HK-2 (cell line): ENCODE data around the gene ZCCHC17.
"Not testable (repeated sequence)": the region's sequence is repeated elsewhere in the genome, so short reads cannot be mapped to it uniquely, and the experiment has no call there.

Source experiments
- DNase-seq: peaks from one replicate; pipeline ENCODE4 v3.0.0-alpha.2; 2018; ENCODE audit not compliant: unreplicated experiment

The ZCCHC17 gene, protein sequence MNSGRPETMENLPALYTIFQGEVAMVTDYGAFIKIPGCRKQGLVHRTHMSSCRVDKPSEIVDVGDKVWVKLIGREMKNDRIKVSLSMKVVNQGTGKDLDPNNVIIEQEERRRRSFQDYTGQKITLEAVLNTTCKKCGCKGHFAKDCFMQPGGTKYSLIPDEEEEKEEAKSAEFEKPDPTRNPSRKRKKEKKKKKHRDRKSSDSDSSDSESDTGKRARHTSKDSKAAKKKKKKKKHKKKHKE

DNA sequence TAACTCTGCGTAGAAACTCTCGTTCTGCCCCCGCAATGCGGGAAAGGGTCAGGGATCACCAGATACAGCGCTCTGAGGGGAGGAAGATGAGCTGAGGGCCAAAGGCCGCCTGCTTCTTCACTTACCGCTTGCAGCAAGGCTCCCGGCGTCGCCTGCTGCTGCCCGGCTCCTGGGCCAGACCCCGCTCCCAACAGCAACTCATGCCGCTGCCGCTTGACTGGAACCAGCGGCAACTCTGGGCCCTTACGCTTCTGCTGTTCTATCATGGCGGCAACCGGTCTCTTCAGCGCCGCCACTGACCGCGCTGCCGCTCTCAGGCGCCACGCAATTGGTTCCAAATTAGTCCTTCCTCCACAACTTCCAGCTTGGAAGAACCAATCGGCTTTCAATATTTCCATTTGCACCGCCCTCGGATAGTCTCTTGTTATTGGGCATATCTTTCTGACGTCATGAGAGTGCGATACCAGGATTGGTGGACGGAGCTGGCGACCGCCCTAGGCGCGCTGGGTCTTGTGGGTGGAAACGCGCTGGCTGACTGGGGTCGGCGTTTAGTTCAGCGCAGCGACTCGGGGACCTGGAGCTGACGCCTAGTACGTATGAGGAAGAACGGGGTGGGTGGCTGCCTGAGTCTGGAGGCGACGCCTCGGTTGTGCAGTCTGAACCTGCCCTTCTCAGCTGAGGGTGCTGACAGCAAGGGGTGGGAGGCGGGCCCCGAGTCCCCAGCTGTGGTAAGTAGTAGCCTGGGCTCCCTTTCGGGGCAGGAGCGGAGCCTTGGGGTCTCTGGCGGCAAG, at the start of gene ZCCHC17, which contains the start of gene SNRNP40:
Gene ZCCHC17, plus strand, starts transcription at position 547 of the 791 bp plus-strand sequence. CDS start 13,067 bp downstream, outside the sequence.
Gene SNRNP40, minus strand, starts transcription at position 303 of the 791 bp plus-strand sequence. Its CDS starts 37 bp downstream, at position 266.
- DNase-seq: peak; percentile 95

DNA sequence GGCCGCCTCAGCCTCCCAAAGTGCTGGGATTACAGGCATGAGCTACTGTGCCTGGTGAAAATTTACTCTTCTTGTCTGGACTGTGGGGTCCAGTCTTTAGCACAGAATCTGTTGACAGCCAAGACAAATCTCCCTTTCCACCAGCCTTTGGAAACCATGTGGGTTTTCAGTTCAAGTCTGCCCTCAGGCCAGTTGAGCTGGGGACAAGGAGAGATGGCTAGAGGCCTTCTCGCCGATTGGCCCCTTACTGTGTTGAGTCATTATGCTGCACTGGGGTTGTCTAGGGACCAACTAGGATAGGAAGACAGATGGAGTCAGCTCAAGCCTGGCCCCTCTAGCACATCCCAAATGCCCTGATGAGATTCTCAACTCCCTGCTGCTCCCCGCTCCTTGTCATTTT, 48.6 kb upstream of the ZCCHC17 start:
- no peak for DNase-seq

DNA sequence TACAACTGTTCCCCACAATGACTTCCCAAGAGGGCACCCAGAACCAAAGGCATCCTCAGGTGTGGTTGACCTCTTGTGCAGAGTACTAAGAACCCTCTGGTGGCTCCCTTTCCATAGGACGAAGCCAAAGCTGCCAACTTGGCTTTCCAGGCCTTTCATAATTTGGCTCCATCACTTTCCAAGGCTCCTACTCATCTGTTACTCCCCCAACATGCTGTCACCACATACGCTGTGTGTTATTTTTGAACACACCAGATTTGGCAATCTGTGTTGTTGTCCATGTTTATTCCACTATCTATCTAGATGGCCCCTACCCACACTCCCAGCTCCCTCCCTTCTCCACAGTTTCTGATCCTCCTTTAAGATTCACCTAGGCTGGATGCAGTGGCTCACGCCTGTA, 47.0 kb upstream of the ZCCHC17 start:
- DNase-seq: no peak

DNA sequence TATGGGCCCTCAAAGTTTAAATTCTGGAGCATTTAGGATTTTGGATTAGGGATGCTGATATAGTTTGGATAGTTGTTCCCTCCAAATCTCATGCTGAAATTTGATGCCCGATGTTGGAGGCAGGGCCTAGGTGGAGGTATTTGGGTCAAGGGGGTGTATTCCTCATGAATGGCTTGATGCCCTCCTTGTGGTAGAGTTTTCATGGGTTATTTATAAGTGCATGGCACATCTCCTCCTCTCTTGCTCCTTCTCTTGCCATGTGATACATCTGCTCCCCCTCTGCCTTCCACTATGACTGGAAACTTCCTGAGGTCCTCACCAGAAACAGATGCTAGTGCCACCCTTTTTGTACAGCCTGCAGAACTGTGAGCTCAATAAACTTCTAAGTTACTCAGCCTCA, 39.6 kb upstream of the ZCCHC17 start:
- no peak for DNase-seq

DNA sequence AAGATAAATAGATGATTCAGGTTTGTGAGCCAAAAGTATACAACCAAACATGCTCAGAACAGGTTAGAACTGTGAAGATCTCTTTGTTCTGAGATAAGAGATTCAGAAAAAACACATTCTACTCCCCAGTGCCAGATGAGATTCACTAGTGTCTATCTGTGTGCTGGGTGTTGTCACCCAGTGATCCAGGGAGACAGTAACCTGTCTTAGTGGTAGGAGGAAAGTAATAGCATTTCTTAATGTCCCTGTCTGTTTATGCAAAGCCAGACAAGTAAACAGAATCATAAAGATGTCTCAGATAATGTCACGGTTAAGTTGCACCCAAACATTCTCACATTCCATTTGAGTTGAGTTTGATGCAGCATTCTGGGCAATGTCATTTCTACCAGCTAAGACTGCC, 38.3 kb upstream of the ZCCHC17 start:
- DNase-seq: no peak

DNA sequence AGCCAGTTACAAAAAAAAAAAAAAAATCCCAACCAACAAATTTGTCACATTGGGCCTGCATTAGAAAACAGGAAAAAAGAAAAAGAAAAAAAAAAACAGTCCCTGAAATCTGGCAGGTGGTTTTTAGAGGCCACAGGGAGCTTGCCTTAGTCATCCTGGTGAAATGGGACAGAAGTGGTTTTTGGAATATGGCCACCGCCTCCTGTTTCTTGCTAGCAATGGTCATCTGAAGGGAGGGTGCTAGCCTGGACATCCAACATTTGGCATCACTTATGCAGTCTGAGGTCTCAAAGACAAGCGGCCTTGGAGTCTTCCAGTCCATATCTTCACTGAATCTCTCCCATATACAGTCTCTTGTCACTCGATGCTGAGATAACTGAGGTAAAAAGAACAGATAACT, 37.1 kb upstream of the ZCCHC17 start:
- no peak for DNase-seq

DNA sequence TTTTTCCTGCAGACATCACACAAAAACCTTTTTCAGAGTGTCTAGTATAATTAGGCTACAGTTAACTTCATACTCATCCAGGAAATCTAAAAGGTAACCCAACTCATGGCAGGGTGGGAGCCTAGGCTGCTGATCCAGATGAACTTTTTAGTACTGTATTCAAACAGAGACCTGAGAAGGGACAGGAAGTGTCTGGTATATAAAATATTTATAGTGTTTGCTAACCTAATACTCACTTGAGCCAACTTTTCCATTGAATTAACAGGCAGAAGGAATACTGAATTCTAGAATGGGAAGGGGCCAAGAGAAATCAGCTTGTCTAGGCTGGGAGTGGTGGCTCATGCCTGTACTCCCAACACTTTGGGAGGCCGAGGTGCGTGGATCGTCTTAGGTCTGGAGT, 34.9 kb upstream of the ZCCHC17 start:
- DNase-seq: no peak

DNA sequence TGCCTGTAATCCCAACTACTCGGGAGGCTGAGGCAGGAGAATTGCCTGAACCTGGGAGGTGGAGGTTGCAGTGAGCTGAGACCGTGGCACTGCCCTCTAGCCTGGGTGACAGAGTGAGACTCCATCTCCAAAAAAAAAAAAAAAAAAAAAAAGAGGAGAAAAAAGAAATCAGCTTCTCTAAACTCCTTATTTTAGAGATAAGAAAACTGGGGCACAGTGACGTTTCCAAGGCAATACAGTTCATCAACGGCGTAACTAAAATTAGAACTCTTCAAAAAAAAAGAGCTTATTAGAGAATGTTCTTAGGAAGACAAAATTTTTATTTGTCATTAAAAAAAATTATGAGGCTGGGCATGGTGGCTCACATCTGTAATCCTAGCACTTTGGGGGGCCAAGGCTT, 34.4 kb upstream of the ZCCHC17 start:
- DNase-seq: not testable (repeated sequence)

DNA sequence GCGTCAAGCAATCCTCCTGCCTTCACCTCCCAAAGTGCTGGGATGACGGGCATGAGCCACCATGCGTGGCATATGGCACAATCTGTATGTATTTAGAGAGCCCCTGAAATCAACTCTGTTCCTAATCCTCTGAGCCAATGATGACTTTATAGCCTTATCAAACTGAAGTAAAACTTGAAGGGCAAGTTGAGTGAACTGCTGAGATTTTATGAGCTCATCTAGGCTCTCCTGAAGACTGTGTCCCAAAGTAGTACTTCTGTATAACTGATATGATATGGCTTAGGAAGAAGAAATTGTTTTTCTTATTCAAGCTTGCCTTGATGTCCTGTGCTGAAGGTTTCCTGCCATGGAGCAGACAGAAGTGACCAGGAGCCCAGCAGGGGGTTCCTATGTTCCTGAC, 33.4 kb upstream of the ZCCHC17 start:
- DNase-seq: no peak

DNA sequence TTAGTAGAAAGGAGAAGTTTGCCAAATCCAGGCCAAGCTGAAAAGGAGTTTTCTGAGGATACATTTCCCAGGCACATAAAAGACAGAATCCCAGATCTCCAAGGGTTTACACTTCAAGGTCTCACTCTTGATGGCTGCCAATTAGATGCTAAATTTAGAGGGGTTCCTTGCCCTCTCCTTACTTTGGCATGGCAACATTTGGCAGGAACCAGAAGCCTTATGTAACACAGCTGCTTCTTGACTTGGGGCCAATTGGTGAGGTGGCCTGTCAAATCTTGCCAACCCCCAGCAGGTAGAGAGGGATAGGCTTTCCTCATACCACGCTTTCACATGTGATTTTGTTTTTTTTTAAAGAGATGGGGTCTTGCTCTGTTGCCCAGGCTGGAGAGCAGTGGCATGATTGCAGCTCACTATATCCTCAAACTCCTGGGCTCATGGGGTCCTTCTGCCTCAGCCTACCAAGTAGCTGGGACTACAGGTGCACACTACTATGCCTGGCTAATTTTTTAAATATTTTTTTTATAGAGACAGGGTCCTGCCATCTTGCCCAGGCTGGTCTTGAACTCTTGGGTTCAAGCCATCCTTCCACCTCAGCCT, 31.9 kb upstream of the ZCCHC17 start:
- DNase-seq: no peak

DNA sequence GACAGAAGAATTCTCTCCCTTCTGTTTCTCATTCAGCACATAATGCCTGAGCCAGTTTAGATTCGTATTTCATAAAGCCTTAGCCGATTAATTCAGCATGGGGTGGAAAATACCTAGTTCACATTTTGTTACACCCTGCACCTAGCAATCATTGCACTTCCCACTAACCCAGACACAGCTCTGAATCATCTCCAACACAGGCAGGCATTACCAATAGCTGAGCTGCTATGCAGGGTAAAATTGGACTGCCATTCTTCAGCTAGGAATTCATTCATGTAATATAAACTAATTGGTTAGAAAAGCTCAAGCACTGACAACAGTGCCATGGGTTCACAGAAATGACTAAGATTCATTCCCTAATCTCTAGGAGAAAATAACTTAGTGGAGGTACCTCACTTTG, 30.3 kb upstream of the ZCCHC17 start:
- DNase-seq: no peak

DNA sequence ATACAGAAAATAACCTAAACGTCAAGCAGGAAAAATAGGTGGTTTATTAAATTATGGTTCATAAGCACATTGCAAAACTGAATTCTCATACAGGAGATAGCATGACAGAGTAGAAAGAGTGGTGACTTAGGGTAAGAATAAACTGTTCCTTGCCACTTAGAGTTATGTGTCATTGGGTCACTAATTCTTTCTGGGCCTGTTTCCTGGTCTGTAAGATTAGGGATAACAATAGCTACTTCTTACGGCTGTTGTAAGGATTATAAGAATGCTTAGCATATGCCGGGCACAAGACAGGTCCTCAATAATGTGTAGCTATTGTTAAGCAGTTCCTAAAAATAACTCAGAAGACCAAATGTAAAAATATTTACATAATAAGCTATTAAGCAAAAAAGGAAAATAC, 24.5 kb upstream of the ZCCHC17 start:
- no peak for DNase-seq

DNA sequence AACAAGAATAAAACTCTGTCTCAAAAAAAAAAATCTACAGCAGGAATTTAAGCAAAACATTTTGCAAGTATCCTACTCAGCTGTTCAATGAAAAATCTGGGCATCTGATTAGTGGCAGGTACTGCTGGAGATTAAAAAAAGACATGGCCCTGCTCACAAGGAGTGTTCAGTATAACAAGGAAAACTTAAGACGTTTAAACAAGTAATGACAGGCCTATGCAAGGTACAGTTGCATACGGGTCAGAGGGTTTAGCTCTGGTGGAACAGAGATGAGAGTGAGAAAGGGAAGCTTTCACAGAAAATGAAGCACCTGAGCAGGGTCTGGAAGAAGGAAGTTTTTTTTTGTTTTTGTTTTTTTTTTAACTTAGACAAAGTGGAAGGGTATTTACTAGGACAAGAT, 23.2 kb upstream of the ZCCHC17 start:
- DNase-seq: no peak

DNA sequence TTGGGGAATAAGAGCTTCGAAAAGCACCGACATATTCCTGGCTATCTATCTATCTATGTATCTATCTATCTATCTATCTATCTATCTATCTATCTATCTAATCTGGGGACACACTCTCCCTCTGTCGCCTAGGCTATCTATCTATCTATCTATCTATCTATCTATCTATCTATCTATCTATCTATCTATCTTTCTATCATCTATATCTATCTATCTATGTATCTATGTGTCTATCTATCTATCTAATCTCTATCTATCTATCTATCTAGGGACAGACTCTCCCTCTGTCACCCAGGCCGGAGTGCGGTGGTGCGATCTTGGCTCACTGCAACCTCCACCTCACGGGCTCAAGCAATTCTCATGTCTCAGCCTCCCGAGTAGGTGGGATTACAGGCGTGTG, 14.4 kb upstream of the ZCCHC17 start:
- not testable (repeated sequence) for DNase-seq

DNA sequence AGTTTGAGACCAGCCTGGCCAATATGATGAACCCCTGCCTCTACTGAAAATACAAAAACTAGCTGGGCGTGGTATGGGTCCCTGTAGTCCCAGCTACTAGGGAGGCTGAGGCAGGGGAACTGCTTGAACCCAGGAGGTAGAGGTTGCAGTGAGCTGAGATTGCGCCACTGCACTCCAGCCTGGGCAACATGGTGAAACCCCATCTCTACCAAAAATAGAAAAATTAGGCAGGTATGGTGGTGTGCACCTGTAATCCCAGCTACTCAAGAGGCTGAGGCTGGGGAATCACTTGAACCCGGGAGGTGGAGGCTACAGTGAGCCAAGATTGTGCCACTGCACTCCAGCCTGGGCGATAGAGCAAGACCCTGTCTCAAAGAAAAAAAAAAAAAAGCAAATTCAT, 9.0 kb upstream of the ZCCHC17 start:
- DNase-seq: not testable (repeated sequence)

DNA sequence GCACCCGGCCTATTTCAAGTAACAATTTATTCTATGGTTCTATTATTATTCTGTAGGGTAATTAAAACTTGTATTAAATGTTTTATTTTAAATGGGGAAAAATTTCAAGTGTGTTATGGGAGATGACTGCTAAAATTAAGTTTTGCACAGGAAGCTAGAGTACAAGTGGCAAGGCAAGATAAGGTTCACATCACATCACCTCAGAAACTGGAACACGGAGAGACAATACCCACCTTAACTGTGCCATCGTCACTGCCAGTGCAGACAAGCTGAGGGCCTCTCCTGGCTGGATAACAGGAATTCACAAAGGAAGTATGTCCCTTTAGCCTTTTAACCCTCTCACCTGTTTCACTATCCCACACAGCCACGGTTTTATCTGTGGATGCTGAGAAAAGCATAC, 7.8 kb upstream of the ZCCHC17 start:
- DNase-seq: no peak

DNA sequence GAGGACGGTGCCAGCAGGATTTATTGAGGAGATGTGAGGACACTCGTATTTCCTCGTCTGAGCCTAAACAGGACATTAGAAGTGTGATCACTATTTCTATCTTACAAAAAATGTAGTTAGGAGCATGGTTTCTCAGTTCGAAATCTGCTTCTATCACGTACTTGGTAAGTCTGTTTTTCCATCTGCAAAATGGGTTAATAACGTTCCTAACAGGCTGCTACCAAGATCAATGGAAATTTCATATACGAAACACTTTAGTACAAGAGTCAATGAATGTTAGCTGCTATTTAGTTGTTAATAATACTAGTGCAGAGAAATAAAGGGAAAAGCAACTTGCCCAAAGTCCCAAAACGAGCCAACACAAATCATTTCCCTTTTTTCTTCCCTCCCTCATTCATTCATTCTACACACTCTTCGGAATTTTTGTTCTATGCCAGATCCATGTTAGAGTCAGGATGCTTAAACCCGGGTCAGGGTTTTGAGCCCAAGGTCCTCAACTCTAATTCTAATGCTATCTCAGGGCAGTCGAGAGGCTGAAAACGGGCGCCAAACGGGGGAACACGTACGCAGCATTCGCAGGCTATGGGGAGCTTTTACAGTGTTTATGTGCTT, 852 bp upstream of the ZCCHC17 start:
- DNase-seq: no peak

DNA sequence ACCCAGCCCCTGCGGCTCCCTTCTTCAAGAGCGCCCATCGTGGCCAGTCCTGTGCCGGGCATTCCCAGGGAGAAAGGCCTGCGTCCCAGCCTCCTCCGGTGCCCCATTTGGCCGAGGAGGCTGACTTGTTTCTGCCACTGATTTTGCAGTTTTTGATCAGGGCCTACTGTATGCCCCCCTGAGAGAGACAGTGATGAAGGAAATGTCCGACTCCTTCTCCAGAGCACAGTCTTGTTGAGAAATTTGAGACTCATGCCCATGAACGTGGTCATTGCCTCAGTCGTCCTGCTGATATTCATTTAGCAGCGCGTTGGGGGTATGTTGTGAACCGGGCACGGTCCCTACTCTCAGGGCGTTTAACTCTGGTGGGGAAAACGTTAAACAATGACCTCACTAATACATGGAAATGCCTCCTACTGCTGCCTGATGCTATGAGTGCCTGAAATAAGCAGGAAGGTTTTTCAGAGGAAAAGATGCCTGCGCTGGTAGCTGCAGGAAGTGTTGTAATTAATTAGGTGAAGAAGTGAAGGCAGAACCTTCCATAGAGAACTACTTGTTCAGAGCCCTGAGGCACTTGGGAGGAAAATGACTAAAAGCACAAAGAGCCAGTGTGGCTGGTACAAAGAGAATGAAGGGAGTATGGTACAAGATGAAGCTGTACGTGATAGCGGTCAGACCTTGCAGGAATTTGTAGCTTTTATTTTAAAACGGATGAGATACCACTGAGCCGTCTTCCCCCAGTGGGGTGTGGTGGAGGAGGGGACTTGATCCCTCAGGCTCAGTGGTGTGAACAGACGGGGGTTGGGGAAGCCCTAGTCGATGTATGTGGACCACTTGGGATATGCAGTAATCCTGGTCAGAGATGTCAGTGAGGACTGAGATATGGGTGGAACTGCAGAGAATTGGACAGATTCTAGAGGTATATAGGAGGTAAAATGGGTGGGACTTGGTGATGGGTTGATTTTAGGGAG, 730 bp downstream of the ZCCHC17 start:
- DNase-seq: no peak

DNA sequence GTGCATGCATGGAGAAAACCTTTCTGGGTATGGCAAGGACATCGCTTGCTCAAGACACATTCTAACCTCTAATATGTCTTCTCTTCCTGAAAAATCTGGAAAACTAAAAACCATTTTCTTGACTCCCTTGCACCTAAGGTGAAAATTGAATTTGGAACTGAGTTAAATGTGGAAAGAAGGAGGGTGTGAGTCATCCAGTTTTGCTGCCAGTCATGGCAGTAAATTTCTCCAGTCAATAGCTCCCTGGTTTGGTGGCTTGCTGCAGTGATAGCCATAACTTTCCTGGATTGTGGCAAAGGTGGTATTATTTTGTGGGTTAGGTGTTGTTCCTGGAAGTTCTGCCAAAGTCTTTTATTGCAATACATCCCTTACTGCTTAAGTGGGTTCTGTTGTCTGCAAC, 2.5 kb downstream of the ZCCHC17 start:
- DNase-seq: no peak

DNA sequence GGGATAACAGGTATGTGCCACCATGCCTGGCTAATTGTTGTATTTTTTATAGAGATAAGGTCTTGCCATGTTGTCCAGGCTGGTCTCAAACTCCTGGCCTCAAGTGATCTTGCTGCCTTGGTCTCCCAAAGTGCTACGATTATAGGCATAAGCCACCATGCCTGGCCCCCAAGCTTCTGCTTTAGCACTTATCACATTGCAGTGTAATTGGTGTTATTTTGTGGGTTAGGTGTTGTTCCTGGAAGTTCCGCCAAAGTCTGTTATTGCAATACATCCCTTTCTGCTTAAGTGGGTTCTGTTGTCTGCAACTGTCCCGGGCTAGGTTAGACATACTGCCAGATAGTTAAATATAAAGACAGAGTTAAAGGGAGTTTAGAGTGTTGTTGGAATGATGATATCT, 3.4 kb downstream of the ZCCHC17 start:
- no peak for DNase-seq

DNA sequence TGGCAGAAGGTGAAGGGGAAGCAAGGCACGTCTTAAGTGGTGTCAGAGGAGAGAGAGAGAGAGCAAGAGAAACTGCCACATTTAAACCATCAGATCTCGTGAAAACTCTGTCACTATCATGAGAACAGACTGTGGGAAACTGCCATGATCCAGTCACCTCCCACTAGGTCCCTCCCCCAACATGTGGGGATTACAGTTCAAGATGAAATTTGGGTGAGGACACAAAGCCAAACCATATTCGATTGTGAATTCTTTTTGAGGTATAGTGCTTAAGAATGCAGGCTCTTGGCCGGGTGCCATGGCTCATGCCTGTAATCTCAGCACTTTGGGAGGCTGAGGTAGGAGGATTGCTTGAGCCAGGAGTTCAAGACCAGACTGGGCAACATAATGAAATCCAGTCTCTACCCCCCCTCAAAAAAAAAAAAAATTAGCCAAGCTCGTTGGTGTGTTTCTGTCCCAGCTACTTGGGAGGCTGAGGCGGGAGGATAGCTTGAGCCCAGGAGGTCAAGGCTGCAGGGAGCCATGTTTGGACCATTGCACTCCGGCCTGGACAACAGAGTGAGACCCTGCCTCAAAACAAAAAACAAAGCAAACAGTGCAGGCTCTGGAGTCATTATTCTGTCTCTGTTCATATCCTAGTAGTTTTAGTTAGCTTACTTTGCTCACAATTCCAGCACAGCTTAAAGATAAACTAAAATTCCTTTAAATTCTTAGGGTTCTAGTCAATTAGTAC, 6.0 kb downstream of the ZCCHC17 start:
- DNase-seq: no peak
